ENCODE data around the gene SH2D4B. TPM values are rescaled to one million over a fixed set of nuclear protein-coding genes. Genes with fewer than 3 reads are reported as not detected.

Gene SH2D4B
- total and polyA plus RNA-seq, 2 of the 13 experiments (the other 11 are each of a cell fraction or from before 2014, with no cell fraction given): not detected

GRCh38 chr10:80530816-80531215 lies 6.9 kb upstream of the SH2D4B start:
- H3K27me3 ChIP-seq (ENCODE audit: control insufficient read depth in 1 of 2, insufficient read depth in 2 of 2, low read length in 2 of 2): peaks cover 0 to 2% of the 10 kb centered on the region in 2 experiments; a peak in 3 of 5 replicates
- intact Hi-C loops (cut with micrococcal nuclease; ENCODE audit: unreplicated experiment): loop anchor here (1.0 to 10.0 kb wide), 2 partner anchors 87 to 146 kb away; no protein-coding TSS in a partner anchor
- H4K20me1 ChIP-seq (ENCODE audit: insufficient read depth, low read length): no peaks in the 10 kb centered on the region
- H3K9ac ChIP-seq (ENCODE audit: insufficient read depth, low read depth, low read length): no peak overlapping the region
- no peak overlapping the region for H3K27ac ChIP-seq (ENCODE audit: extremely low read length, insufficient read depth, low read length)
- H2AFZ ChIP-seq (ENCODE audit: low read length): no peak overlapping the region
- no peaks in the 10 kb centered on the region for H3K9me3 ChIP-seq (ENCODE audit: low read length)
- ChIA-PET CTCF (ENCODE audit: low intra/inter-chr PET ratio, low total read pairs) (interaction anchor here (2.1 kb wide), 1 partner anchor 86 kb away, joined by 9 read pairs; no protein-coding TSS in a partner anchor), POLR2A (no interaction called here)
- H3K36me3 ChIP-seq (replicated peaks in 1 of 2; ENCODE audit: control insufficient read depth in 1 of 2, insufficient read depth in 2 of 2, low read length in 2 of 2): no peaks in the 10 kb centered on the region
- in situ Hi-C loops (cut with HindIII; ENCODE audit: extremely low pct_ligation_motif_present, low pct_unique_long_range_greater_than_20kb): no loop called here
- no peak for ATAC-seq
- WGBS (ENCODE audit: low lambda C conversion rate): 0% methylated on average over 2 of the region's 2 CpGs
- BruUV-seq (replicated peaks): no TSS peak
- no peak for DNase-seq (ENCODE audit: low spot score)
- FAIRE-seq: no peak
- TF ChIP-seq MIER3 (CRISPR knock-in tag; IDR thresholded peaks at IDR 0.05; ENCODE audit: borderline replicate concordance) (no peak), CBX2 (IDR thresholded peaks at IDR 0.05; ENCODE audit: low read depth, low read length) (no peak), CBX2 (CRISPR knock-in tag; IDR thresholded peaks at IDR 0.05; ENCODE audit: low read depth) (no peak), ESRRA (CRISPR knock-in tag; IDR thresholded peaks at IDR 0.05; ENCODE audit: low read depth) (no peak), RORA (CRISPR knock-in tag; IDR thresholded peaks at IDR 0.05) (no peak), FOXO1 (CRISPR knock-in tag; IDR thresholded peaks at IDR 0.05) (no peak), ZNF329 (CRISPR knock-in tag; IDR thresholded peaks at IDR 0.05; ENCODE audit: low read depth) (no peak), U2AF2 (IDR thresholded peaks at IDR 0.05; ENCODE audit: low read depth, low read length) (no peak), MAZ (IDR thresholded peaks at IDR 0.05; ENCODE audit: borderline replicate concordance, low read depth, low read length) (no peak), MAZ (CRISPR knock-in tag; IDR thresholded peaks at IDR 0.05; ENCODE audit: low read depth) (no peak), CC2D1A (CRISPR knock-in tag; IDR thresholded peaks at IDR 0.05) (no peak), AKNA (CRISPR knock-in tag; IDR thresholded peaks at IDR 0.05; ENCODE audit: borderline replicate concordance) (no peak), FOXK2 (IDR thresholded peaks at IDR 0.05) (no peak)
- TF ChIP-seq, protein P1, sequence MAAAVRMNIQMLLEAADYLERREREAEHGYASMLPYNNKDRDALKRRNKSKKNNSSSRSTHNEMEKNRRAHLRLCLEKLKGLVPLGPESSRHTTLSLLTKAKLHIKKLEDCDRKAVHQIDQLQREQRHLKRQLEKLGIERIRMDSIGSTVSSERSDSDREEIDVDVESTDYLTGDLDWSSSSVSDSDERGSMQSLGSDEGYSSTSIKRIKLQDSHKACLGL (CRISPR knock-in tag; IDR thresholded peaks at IDR 0.05): no peak
- 0 out of 2 replicates have a peak, but pooled peaks cover 5% of the 10 kb centered on the region for H3K4me1 ChIP-seq (ENCODE audit: insufficient read depth, low read length)
- H3K4me3 ChIP-seq (replicated peaks in 1 of 3; ENCODE audit: insufficient read depth in 1 of 3, low read depth in 2 of 3, low read length in 3 of 3): no peak overlapping the region
- no peaks in the 10 kb centered on the region for H3K79me2 ChIP-seq (ENCODE audit: insufficient read depth, low read length)
- no peak overlapping the region for H3K4me2 ChIP-seq (ENCODE audit: low read depth, low read length)

Measured in HepG2 (cell line).